GM10266 (cell line): Measurements from ENCODE around the gene MEX3A.
A peak's percentile ranks its signal among the peaks of the same experiment; 100 is the strongest.
"Not testable (repeated sequence)": the region's sequence is repeated elsewhere in the genome, so short reads cannot be mapped to it uniquely, and the experiment has no call there.

Experiments
- DNase-seq: peaks from one replicate; pipeline ENCODE4 v3.0.0; 2012; ENCODE audit errors: extremely low spot score
- TF ChIP-seq, protein P1 (sequence below): IDR thresholded peaks from 2 replicates; pipeline ENCODE4 v1.5.1; 2012; ENCODE audit warnings: mild to moderate bottlenecking, low read depth; ENCODE audit not compliant: control insufficient read depth, insufficient read depth; ENCODE audit errors: missing control alignments

The MEX3A gene

DNA sequence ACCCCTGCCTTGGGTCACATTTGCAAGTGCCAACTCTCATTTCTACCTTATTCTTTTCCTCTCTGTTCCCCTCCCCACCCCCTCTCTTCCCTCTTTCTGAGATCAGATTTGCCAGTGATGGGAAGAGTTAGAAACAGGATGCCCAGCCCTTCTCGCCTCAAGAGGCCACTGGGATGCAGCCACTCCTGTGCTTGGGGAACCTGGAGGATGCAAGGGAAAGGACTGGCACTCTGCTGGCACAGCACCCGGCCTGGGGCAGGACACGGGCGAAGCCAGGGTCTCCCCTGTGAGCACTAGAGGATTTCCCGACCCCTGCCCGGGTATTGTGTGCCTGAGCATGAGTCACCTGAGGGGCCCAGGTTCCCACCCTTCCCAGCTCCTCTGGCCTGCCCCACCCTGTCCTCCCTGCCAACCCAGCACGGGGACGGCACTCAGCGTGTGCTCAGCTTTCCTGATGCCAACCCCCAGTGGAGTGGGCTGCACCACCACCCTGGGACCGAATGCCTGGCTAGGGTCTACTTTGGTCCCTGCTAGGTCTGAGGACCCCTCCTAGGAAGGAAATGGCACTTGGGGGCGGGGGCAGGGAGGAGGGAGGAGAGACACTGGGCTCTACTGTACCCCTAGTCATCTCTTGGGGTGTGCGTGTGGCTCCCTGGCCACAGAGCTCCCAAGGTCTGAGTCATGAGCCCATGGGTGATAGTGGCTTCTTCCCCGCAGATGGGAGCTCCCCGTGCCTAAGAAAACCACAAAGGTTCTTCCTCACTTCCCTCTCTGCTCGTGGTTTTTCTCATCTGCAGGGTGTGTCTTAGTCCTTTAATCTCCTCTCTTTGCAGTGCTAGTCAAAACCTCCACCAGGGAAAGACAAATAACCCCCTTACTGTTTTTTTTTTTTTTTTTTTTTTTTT lies 44.6 kb upstream of the MEX3A start:
- DNase-seq: peak; percentile 61
- TF ChIP-seq, protein P1, sequence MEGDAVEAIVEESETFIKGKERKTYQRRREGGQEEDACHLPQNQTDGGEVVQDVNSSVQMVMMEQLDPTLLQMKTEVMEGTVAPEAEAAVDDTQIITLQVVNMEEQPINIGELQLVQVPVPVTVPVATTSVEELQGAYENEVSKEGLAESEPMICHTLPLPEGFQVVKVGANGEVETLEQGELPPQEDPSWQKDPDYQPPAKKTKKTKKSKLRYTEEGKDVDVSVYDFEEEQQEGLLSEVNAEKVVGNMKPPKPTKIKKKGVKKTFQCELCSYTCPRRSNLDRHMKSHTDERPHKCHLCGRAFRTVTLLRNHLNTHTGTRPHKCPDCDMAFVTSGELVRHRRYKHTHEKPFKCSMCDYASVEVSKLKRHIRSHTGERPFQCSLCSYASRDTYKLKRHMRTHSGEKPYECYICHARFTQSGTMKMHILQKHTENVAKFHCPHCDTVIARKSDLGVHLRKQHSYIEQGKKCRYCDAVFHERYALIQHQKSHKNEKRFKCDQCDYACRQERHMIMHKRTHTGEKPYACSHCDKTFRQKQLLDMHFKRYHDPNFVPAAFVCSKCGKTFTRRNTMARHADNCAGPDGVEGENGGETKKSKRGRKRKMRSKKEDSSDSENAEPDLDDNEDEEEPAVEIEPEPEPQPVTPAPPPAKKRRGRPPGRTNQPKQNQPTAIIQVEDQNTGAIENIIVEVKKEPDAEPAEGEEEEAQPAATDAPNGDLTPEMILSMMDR: no peak

DNA sequence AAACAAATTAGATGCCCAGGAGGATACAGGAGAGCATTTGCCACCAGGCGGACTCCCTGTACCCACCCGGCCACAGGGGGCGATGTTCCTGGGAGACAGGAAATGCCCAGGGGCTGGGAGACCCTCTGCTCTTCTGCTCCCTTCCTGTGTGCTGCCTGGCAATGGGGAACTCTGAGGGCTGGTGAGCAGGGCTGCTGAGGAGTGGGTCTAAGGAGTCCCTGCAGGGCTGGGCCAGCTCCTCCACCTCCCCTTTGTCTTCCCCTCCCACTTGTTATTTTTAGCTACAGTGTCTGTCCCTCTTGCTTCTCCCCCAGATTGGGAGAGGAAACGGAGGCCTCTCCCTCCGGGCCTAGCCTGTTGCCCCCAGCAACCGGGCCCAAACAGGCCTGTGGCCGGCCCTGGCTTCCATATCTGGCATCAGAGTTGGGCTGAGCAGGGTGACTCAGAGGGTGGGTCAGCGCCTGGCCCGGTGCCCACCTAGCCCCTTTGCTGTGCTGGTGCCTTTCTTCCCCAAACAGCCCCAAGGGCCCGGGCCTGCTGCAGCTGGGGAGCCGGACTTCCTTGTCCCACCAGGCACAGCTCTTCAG lies 43.9 kb upstream of the MEX3A start:
- TF ChIP-seq, protein P1: peak; percentile 27
- no peak for DNase-seq

DNA sequence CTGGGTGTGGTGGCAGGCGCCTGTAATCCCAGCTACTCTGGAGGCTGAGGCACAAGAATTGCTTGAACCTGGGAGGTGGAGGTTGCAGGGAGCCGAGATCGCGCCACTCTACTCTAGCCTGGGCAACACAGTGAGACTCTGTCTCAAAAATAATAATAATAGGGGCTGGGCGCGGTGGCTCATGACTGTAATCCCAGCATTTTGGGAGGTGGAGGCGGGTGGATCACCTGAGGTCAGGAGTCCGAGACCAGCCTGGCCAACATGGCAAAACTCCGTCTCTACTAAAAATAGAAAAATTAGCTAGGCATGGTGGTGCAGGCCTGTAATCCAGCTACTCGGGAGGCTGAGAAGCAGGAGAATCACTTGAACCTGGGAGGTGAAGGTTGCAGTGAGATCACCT lies 43.3 kb upstream of the MEX3A start:
- not testable (repeated sequence) for DNase-seq

DNA sequence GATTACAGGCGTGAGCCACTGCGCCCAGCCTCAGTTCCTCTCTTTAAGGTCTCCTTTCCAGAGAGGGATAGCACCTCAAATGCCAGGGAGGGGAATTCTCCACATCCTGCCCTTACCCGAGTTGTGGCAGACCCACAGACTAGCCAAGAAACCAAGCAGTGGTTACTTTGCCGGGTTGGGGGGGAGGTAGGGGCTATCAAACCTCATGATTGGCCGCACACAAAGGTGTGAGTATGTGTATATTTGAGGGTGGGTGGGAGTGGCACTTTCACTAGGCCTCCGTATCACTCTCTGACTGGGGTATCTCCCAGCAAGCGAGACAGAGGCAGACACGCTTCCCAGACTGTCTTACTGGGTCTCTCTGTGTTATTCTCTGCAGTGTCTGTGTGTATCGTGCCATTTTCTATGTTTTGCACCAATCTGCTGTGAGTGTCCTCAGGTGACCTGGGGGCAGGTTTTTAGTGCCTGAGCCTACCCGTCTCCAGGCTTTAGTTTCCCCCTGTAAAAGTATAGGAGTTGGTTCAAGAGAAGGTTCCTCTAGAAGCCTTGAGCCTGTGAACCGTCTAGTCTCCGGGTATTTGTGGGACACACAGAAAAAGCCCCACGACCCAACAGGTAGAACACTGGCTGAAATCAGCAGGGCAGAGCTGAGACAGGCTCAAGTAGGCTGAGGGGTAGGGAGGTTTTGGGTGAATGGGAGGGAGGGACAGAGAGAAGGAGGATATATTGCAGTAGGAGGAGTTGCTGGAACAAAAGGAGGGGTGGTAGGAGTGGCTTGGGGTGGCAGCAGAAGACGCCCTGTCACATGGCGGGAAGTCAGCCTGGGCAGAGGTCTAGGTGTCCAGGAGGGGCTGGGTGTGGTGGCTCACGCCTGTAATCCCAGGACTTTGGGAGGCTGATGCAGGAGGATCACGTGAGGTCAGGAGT lies 42.6 kb upstream of the MEX3A start:
- TF ChIP-seq, protein P1: no peak
- no peak for DNase-seq

DNA sequence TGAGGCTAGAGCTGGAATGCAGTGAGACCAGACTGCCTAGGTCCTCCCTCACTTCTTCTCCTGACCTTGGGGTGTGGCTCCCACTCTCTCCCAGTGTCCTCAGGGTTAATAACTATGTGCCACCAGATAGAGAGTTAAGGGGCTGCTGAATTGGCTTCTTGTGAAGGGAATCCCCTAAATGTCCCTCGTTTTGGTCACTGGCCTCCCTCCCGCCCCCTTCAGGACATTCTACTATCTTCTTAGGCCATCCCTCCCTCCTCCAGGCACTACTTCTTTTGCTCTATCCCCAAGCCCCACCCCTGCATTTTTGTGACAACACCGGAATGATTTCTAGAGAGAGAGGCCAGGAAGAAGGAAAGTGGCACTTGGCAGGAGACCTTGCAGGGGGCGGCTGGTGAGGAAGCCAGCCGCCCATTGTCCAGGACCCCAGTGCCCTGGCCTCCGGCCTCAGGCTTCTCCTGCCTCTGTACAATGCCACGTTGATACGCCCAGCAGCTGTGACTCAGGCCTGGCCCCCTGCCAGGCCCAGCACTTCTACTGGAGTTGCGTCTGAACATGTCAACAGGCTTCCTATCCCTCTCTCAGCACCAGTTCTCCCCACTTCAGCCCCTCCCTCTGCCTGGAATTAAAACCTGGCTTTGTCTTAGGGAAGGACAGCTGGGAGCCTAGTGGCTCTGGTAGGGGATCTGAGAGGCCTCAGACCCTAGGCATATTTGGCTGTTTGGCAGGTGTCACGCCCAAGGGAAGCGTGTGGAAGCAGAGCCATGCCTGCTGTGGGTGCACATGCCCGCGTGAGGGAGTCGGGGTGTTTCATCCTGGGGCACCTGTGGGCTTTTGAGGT lies 41.3 kb upstream of the MEX3A start:
- no peak for DNase-seq
- TF ChIP-seq, protein P1: peak; percentile 25

DNA sequence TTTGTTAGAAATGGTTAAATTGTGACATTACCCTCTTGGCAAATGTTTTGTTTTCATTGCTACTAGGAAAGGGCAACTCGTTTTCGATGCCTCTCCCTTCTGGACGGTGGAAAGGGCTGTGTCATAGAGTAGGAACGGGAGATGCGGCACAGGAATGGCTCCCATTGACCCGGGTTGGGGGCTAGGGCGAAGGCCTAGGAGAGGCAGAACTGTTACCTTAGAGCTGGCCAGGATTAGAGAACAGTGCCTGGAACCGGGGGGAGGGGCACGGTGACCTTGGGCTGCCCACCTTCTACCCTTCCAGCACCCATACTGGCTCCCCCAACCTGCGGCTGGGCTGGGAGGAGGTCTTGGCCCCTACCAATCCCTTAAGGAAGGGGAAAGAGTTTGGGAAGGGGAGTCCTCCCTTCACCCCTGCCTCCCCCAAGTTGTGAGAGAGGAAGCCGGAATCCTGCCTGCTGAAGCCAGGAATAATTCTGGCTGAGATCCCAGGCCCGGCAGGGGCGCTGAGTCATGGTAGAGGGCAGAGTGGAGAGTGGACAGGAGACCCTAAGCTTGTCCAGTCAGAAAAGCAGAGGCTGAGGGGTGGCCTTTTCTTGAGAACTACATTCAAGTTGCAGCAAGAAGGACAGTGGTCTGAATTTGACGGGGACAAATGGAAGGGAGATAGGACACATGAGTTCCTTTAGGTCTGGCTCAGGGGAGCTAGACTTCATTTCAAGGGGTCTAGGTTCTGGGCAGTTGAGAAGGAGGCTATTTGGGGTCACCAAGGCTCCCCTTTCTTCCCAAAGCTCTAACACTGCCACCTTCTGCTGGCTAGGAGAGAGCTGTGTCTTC lies 40.5 kb upstream of the MEX3A start:
- TF ChIP-seq, protein P1: peak; percentile 46
- no peak for DNase-seq
